GM10266 (cell line): ENCODE data around the gene LPIN2.

Source experiments
- DNase-seq: peaks from one replicate; pipeline ENCODE4 v3.0.0; 2012; ENCODE audit errors: extremely low spot score
- CTCF ChIP-seq: IDR thresholded peaks from 2 replicates; pipeline ENCODE4 v1.5.1; 2012; ENCODE audit warnings: mild to moderate bottlenecking, low read depth; ENCODE audit not compliant: control insufficient read depth, insufficient read depth; ENCODE audit errors: missing control alignments

Gene LPIN2

GRCh38 chr18:3057526-3057925, 44.6 kb upstream of the LPIN2 start:
- no peak for DNase-seq
- TF ChIP-seq CTCF, result no peak

- DNase-seq, result no peak
- no peak for TF ChIP-seq CTCF
These were observed 43.4 kb upstream of the LPIN2 start for GRCh38 chr18:3056311-3056710.

- no peak for DNase-seq
- TF ChIP-seq CTCF, result no peak
These were observed 42.9 kb upstream of the LPIN2 start for GRCh38 chr18:3055816-3056215.

GRCh38 chr18:3055186-3055728, 42.3 kb upstream of the LPIN2 start:
- no peak for DNase-seq

GRCh38 chr18:3054780-3055179, 41.8 kb upstream of the LPIN2 start:
- TF ChIP-seq CTCF, result no peak
- no peak for DNase-seq

More at GRCh38 chr18:3055186-3055728, 42.3 kb upstream of the LPIN2 start:
- TF ChIP-seq CTCF, result no peak

- DNase-seq, result no peak
- TF ChIP-seq CTCF, result no peak
These were observed 41.3 kb upstream of the LPIN2 start for GRCh38 chr18:3054214-3054613.

GRCh38 chr18:3053081-3053480, 40.1 kb upstream of the LPIN2 start:
- DNase-seq, result no peak
- no peak for TF ChIP-seq CTCF
